IMR-90 (cell line): ENCODE results near the gene PYGO2. TPM values are rescaled to one million over a fixed set of nuclear protein-coding genes. Genes with fewer than 3 reads are reported as not detected.

Experiments used
- ATAC-seq: fragments of 200-7000 bp; cut with Tn5 transposase; 2 replicates; pipeline ENCODE4 v1.9.1; 2020; ENCODE audit warnings: low read depth, mild to moderate bottlenecking, moderate library complexity
- BruUV-seq: library from RNA; stranded (reverse); fragments of 400-500 nt; replicated peaks from 2 replicates; lab custom pipeline; 2021; lab: Mats Ljungman, UMichigan
- CTCF ChIA-PET: fragments of 300-600 bp; formaldehyde crosslinking; extraction: SDS; loops from one replicate; lab custom pipeline; 2021; ENCODE audit warnings: antibody characterized with exemption; lab: Yijun Ruan, JAX
- POLR2A ChIA-PET: fragments of 300-600 bp; sonication (Branson Sonifier 250); formaldehyde crosslinking; loops from one replicate; lab custom pipeline; 2022; ENCODE audit warnings: antibody characterized with exemption; ENCODE audit not compliant: unreplicated experiment; lab: Charles Lee
- DNase-seq: peaks from one replicate; pipeline ENCODE4 v3.0.0; 2013
- H2AFZ ChIP-seq: replicated peaks from 2 replicates; pipeline ENCODE3; 2013; ENCODE audit warnings: low read length, mild to moderate bottlenecking; ENCODE audit not compliant: poor library complexity
- H2AK5ac ChIP-seq: 2 replicates; pipeline ENCODE4 v1.6.1; 2013; ENCODE audit warnings: low read depth, low read length, inconsistent platforms
- H2AK9ac ChIP-seq: replicated peaks from 2 replicates; pipeline ENCODE3; 2013; ENCODE audit warnings: mild to moderate bottlenecking, low read depth, low read length, moderate library complexity; ENCODE audit not compliant: poor library complexity
- H2BK120ac ChIP-seq: 2 replicates; pipeline ENCODE4 v1.6.1; 2013; ENCODE audit warnings: low read depth, low read length, inconsistent platforms
- H2BK15ac ChIP-seq: 3 replicates; pipeline ENCODE4 v1.6.1; 2013; ENCODE audit warnings: low read depth, low read length, inconsistent platforms
- H2BK20ac ChIP-seq: 2 replicates; pipeline ENCODE4 v1.6.1; 2013; ENCODE audit warnings: low read depth, mild to moderate bottlenecking, inconsistent platforms, low read length, moderate library complexity
- H2BK5ac ChIP-seq: 2 replicates; pipeline ENCODE4 v1.6.1; 2013; ENCODE audit warnings: mild to moderate bottlenecking, low read depth, low read length, inconsistent platforms; ENCODE audit not compliant: poor library complexity, severe bottlenecking
- H3K14ac ChIP-seq: replicated peaks from 2 replicates; pipeline ENCODE4 v1.6.1; 2013; ENCODE audit warnings: low read depth, low read length, inconsistent platforms
- H3K18ac ChIP-seq: 2 replicates; pipeline ENCODE4 v1.6.1; 2013; ENCODE audit warnings: low read depth, low read length, control low read depth
- H3K23ac ChIP-seq: 2 replicates; pipeline ENCODE4 v1.6.1; 2013; ENCODE audit warnings: low read depth, low read length, inconsistent platforms
- H3K27ac ChIP-seq: 2 replicates; pipeline ENCODE4 v1.5.1; 2013; ENCODE audit warnings: mild to moderate bottlenecking, control low read depth, low read length; ENCODE audit not compliant: insufficient read depth
- H3K27me3 ChIP-seq: 2 replicates; pipeline ENCODE4 v1.6.1; 2013; ENCODE audit warnings: low read length; ENCODE audit not compliant: control insufficient read depth, insufficient read depth
- H3K36me3 ChIP-seq: 2 replicates; pipeline ENCODE4 v1.6.1; 2013; ENCODE audit warnings: low read length, mixed read lengths; ENCODE audit not compliant: control insufficient read depth, insufficient read depth
- H3K4ac ChIP-seq: 2 replicates; pipeline ENCODE4 v1.6.1; 2013; ENCODE audit warnings: low read depth, low read length, inconsistent platforms
- H3K4me1 ChIP-seq: 2 replicates; pipeline ENCODE4 v1.6.1; 2013; ENCODE audit warnings: low read length, mixed read lengths; ENCODE audit not compliant: control insufficient read depth, insufficient read depth
- H3K4me2 ChIP-seq: 2 replicates; pipeline ENCODE4 v1.6.1; 2013; ENCODE audit warnings: low read depth, mild to moderate bottlenecking, control low read depth, low read length, moderate library complexity
- H3K4me3 ChIP-seq: 2 replicates; pipeline ENCODE4 v1.5.1; 2013; ENCODE audit warnings: low read depth, mild to moderate bottlenecking, control low read depth, low read length, moderate library complexity; ENCODE audit not compliant: insufficient read depth
- H3K56ac ChIP-seq: 2 replicates; pipeline ENCODE4 v1.6.1; 2013; ENCODE audit warnings: low read length, inconsistent platforms; ENCODE audit not compliant: insufficient read depth; ENCODE audit errors: extremely low read depth
- H3K79me1 ChIP-seq, 2 experiments: 2 replicates each; pipeline ENCODE4 v1.6.1; 2013; ENCODE audit warnings: low read length in 2 of 2, inconsistent platforms in 1 of 2, low read depth in 1 of 2
- H3K9ac ChIP-seq: 2 replicates; pipeline ENCODE4 v1.6.1; 2013; ENCODE audit warnings: low read depth, low read length, control low read depth
- H3K9me1 ChIP-seq: 2 replicates; pipeline ENCODE4 v1.6.1; 2013; ENCODE audit warnings: low read length, inconsistent platforms; ENCODE audit not compliant: insufficient read depth
- H3K9me3 ChIP-seq: 2 replicates; pipeline ENCODE4 v1.6.1; 2013; ENCODE audit warnings: low read length; ENCODE audit not compliant: control insufficient read depth, insufficient read depth
- H4K20me1 ChIP-seq: 2 replicates; pipeline ENCODE4 v1.6.1; 2013; ENCODE audit warnings: low read length, inconsistent platforms; ENCODE audit not compliant: insufficient read depth
- H4K5ac ChIP-seq: 2 replicates; pipeline ENCODE4 v1.6.1; 2013; ENCODE audit warnings: mild to moderate bottlenecking, low read depth, low read length, control low read depth
- H4K8ac ChIP-seq, 2 experiments: 2 replicates each; pipeline ENCODE4 v1.6.1; 2013; ENCODE audit warnings: low read depth in 2 of 2, low read length in 2 of 2, control low read depth in 1 of 2, inconsistent platforms in 1 of 2
- H4K91ac ChIP-seq: 2 replicates; pipeline ENCODE4 v1.6.1; 2013; ENCODE audit warnings: low read depth, low read length, inconsistent platforms; ENCODE audit not compliant: insufficient read depth
- FOS ChIP-seq: fragments of 150-350 bp; IDR thresholded peaks from 2 replicates; pipeline ENCODE4 v1.6.1; 2016; ENCODE audit warnings: low read depth, low read length
- MXI1 ChIP-seq: IDR thresholded peaks from 2 replicates; pipeline ENCODE4 v1.6.1; 2012; ENCODE audit warnings: low read depth, mild to moderate bottlenecking, low read length, moderate library complexity, borderline replicate concordance
- NFE2L2 ChIP-seq: fragments of 150-350 bp; IDR thresholded peaks from 2 replicates; pipeline ENCODE4 v1.6.1; 2016; ENCODE audit warnings: low read depth, mild to moderate bottlenecking, low read length
- RAD21 ChIP-seq: IDR thresholded peaks from 2 replicates; pipeline ENCODE4 v1.6.1; 2012; ENCODE audit warnings: low read length, improper control_type of control experiment
- SMC3 ChIP-seq: fragments of 150-350 bp; IDR thresholded peaks from 2 replicates; pipeline ENCODE4 v1.6.1; 2016; ENCODE audit warnings: low read depth, mild to moderate bottlenecking, antibody characterized with exemption, low read length, moderate library complexity
- WGBS, 2 experiments: methylation state at CpG; one replicate each; pipeline versions ENCODE4 v1.1.5 to v1.1.7; 2013; ENCODE audit warnings: missing lambda C conversion rate in 2 of 2; ENCODE audit not compliant: insufficient read length in 1 of 2; ENCODE audit errors: extremely low coverage in 2 of 2; 5-methylcytosine and 5-hydroxymethylcytosine counted together
- dilution Hi-C: fragments of 300-500 bp; cut with HindIII; formaldehyde crosslinking; loops from one replicate; pipeline ENCODE4 v1.14.3; 2018; ENCODE audit warnings: low sequenced_read_pairs; ENCODE audit not compliant: unreplicated experiment
- in situ Hi-C: fragments of 300-500 bp; cut with MboI; formaldehyde crosslinking; loops from 3 replicates; pipeline ENCODE4 v1.14.3; 2019; ENCODE audit warnings: low sequenced_read_pairs, inconsistent platforms, mixed read lengths
- intact Hi-C: fragments of 100-400 bp; cut with micrococcal nuclease; formaldehyde crosslinking; loops from 2 replicates; pipeline ENCODE4 v1.10.0; 2022
- polyA plus RNA-seq, 3 experiments: library from polyadenylated mRNA; depleted of rRNA; stranded (reverse); fragments of >200 nt; gene quantifications; 2 replicates each; pipeline ENCODE4 v1.2.3, GENCODE V29; 2012; ENCODE audit warnings: low replicate concordance in 1 of 3
- total RNA-seq: library from RNA; depleted of rRNA; stranded (reverse); fragments of >200 nt; gene quantifications from 2 replicates; pipeline ENCODE4 v1.2.3, GENCODE V29; 2012

Gene PYGO2
- total and polyA plus RNA-seq, 2 of the 4 experiments (the other 2 are of a cell fraction) = 5.4 to 14.8 TPM

GRCh38 chr1:154941333-154942013 lies 20.1 kb downstream of the PYGO2 start:
- DNase-seq = no peak
- Histone ChIP-seq H4K5ac (no peak overlapping the region), H3K9ac (no peak overlapping the region), H3K27me3 (no peaks in the 10 kb centered on the region), H3K36me3 (peaks cover 18% of the 10 kb centered on the region), H2AK5ac (no peak overlapping the region), H4K91ac (no peak overlapping the region), H3K14ac (no peak overlapping the region), H2BK20ac (no peak overlapping the region), H4K20me1 (no peaks in the 10 kb centered on the region), H3K9me3 (no peaks in the 10 kb centered on the region), H2BK5ac (no peak overlapping the region), H3K18ac (no peak overlapping the region), H3K56ac (no peak overlapping the region), H3K9me1 (peaks cover 4% of the 10 kb centered on the region; the same call in 1 of the 2 replicates), H3K23ac (no peak overlapping the region), H2BK15ac (no peak overlapping the region), H2AK9ac (no peak overlapping the region), H3K4me1 (peaks cover 2% of the 10 kb centered on the region; the same call in 1 of the 2 replicates), H4K8ac (no peak overlapping the region), H3K4ac (no peak overlapping the region), H3K27ac (no peak overlapping the region), H3K4me2 (no peak overlapping the region), H3K79me1 (peaks cover 0 to under 1% of the 10 kb centered on the region in 2 experiments; a peak in 1 of 4 replicates), H3K4me3 (no peak overlapping the region), H2AFZ (no peak overlapping the region), H2BK120ac (no peak overlapping the region)
- no peak for TF ChIP-seq SMC3
- no peak for TF ChIP-seq FOS
- no peak for TF ChIP-seq NFE2L2
- TF ChIP-seq RAD21 = no peak
- TF ChIP-seq MXI1 = no peak
- BruUV-seq = no TSS peak
- intact Hi-C loops (no loop called here), in situ Hi-C loops (no loop called here), dilution Hi-C loops (no loop called here)
- ChIA-PET CTCF (no interaction called here), POLR2A (no interaction called here)
- 63% methylated on average over 1 of the region's 5 CpGs; no CpG with 5 or more reads in 1 of the 2 experiments for WGBS, 2 experiments
- ATAC-seq = no peak
